GM23248 (cell line): Measurements from ENCODE around the gene NOS1AP.

Experiments
- EZH2 ChIP-seq: fragments of 200-600 bp; sonication (generic); IDR thresholded peaks from 2 replicates; pipeline ENCODE4 v1.6.1; 2018; ENCODE audit warnings: antibody characterized with exemption, mild to moderate bottlenecking; ENCODE audit not compliant: insufficient read depth, poor library complexity, severe bottlenecking
- EZH2phosphoT487 ChIP-seq: fragments of 200-600 bp; sonication (generic); IDR thresholded peaks from 2 replicates; pipeline ENCODE4 v1.6.1; 2018; ENCODE audit warnings: antibody characterized with exemption, moderate library complexity, mild to moderate bottlenecking, low read depth; ENCODE audit not compliant: insufficient read depth

- no peak for TF ChIP-seq EZH2
- no peak for TF ChIP-seq EZH2phosphoT487
These were observed 316.2 kb downstream of the NOS1AP start for GRCh38 chr1:162385702-162386101.
